SU-DHL-6 (cell line): ENCODE measurements around the gene MAP3K8.

Source experiments
- H2AFZ ChIP-seq: fragments of 200-600 bp; sonication (generic); 2 replicates; pipeline ENCODE4 v1.6.1; 2014; ENCODE audit warnings: low read depth, mild to moderate bottlenecking, moderate library complexity, mixed read lengths, antibody characterized with exemption, low read length; ENCODE audit not compliant: severe bottlenecking
- H3F3A ChIP-seq: fragments of 200-600 bp; shearing (Covaris generic); 2 replicates; pipeline ENCODE4 v1.6.0; 2016; ENCODE audit warnings: antibody characterized with exemption, mild to moderate bottlenecking; ENCODE audit not compliant: insufficient read depth
- H3K27ac ChIP-seq: fragments of 200-600 bp; sonication (generic); 2 replicates; pipeline ENCODE4 v1.5.1; 2016; ENCODE audit warnings: low read depth, mild to moderate bottlenecking, low read length, moderate library complexity, mixed read lengths
- H3K27me3 ChIP-seq: fragments of 200-600 bp; sonication (generic), shearing (Covaris generic); 2 replicates; pipeline ENCODE4 v1.6.0; 2014; ENCODE audit warnings: mild to moderate bottlenecking, low read length
- H3K36me3 ChIP-seq: fragments of 200-600 bp; sonication (generic); 2 replicates; pipeline ENCODE4 v1.6.1; 2014; ENCODE audit warnings: mild to moderate bottlenecking, low read length, mixed read lengths
- H3K4me2 ChIP-seq: fragments of 300-600, 200-600 bp; shearing (Covaris generic), sonication (generic); 2 replicates; pipeline ENCODE4 v1.6.0; 2014; ENCODE audit warnings: low read length, low read depth, mild to moderate bottlenecking; ENCODE audit not compliant: poor library complexity, severe bottlenecking
- H3K4me3 ChIP-seq: fragments of 200-600 bp; sonication (generic); 2 replicates; pipeline ENCODE4 v1.5.1; 2014; ENCODE audit warnings: antibody characterized with exemption, low read length, mild to moderate bottlenecking, mixed read lengths; ENCODE audit not compliant: insufficient read depth, poor library complexity, severe bottlenecking
- H3K79me2 ChIP-seq: fragments of 200-600 bp; sonication (generic); 2 replicates; pipeline ENCODE4 v1.6.1; 2014; ENCODE audit warnings: mild to moderate bottlenecking, low read length, moderate library complexity; ENCODE audit not compliant: insufficient read depth
- H3K9ac ChIP-seq: fragments of 200-600 bp; sonication (generic); 2 replicates; pipeline ENCODE4 v1.7.0; 2014; ENCODE audit warnings: mild to moderate bottlenecking, low read length
- H3K9me2 ChIP-seq: fragments of 200-600 bp; sonication (generic); replicated peaks from 2 replicates; pipeline ENCODE4 v1.6.1; 2014; ENCODE audit warnings: low read length; ENCODE audit not compliant: insufficient read depth
- H3K9me3 ChIP-seq: fragments of 200-600 bp; sonication (generic); 2 replicates; pipeline ENCODE4 v1.6.1; 2014; ENCODE audit warnings: low read length, mixed read lengths; ENCODE audit not compliant: insufficient read depth
- H4K20me1 ChIP-seq: fragments of 200-600 bp; sonication (generic); 2 replicates; pipeline ENCODE4 v1.6.1; 2014; ENCODE audit warnings: low read depth, mild to moderate bottlenecking, antibody characterized with exemption, low read length, moderate library complexity, mixed read lengths
- EZH2phosphoT487 ChIP-seq: fragments of 200-600 bp; sonication (generic), shearing (Covaris generic); conservative IDR thresholded peaks from 2 replicates; pipeline ENCODE4 v1.6.1; 2018; ENCODE audit warnings: mild to moderate bottlenecking, antibody characterized with exemption, low read length, moderate library complexity, mixed read lengths
- TF ChIP-seq, protein P1 (sequence below): fragments of 200-600 bp; sonication (generic); IDR thresholded peaks from one replicate; pipeline ENCODE4 v1.5.1; 2017; ENCODE audit warnings: antibody characterized with exemption, mild to moderate bottlenecking, low read length, moderate library complexity; ENCODE audit not compliant: insufficient read depth, poor library complexity, severe bottlenecking

The MAP3K8 gene

DNA sequence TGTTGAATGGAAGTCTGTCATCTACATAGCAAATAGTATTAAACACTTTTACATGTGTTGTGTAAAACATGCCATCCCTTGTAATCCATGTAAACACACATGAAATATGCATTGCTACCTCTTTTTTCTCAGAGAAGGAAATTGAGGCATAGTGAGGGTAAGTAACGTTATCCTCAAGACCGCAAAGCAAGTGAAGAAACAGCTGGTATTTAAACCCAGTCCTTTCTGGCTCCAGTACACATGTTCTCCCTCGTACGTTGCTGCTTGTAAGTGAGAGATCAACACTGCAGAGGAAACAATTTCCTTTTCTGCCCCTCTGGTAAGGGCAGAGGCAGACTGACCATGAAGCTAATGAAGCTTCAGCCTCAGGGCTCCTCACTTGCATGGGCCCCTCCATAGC, 28.5 kb downstream of the MAP3K8 start:
- no peaks in the 10 kb centered on the region for H3K36me3 ChIP-seq
- no peak overlapping the region for H3K4me3 ChIP-seq
- no peak overlapping the region for H3K27ac ChIP-seq
- H3K4me2 ChIP-seq, result no peak overlapping the region
- no peaks in the 10 kb centered on the region for H3K27me3 ChIP-seq
- no peak for TF ChIP-seq EZH2phosphoT487
- TF ChIP-seq, protein P1, sequence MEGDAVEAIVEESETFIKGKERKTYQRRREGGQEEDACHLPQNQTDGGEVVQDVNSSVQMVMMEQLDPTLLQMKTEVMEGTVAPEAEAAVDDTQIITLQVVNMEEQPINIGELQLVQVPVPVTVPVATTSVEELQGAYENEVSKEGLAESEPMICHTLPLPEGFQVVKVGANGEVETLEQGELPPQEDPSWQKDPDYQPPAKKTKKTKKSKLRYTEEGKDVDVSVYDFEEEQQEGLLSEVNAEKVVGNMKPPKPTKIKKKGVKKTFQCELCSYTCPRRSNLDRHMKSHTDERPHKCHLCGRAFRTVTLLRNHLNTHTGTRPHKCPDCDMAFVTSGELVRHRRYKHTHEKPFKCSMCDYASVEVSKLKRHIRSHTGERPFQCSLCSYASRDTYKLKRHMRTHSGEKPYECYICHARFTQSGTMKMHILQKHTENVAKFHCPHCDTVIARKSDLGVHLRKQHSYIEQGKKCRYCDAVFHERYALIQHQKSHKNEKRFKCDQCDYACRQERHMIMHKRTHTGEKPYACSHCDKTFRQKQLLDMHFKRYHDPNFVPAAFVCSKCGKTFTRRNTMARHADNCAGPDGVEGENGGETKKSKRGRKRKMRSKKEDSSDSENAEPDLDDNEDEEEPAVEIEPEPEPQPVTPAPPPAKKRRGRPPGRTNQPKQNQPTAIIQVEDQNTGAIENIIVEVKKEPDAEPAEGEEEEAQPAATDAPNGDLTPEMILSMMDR, result no peak
- H4K20me1 ChIP-seq, result no peaks in the 10 kb centered on the region
- H3K9me3 ChIP-seq, result no peaks in the 10 kb centered on the region
- H3K79me2 ChIP-seq, result no peaks in the 10 kb centered on the region
- H2AFZ ChIP-seq, result no peak overlapping the region
- H3K9me2 ChIP-seq, result no peaks in the 10 kb centered on the region
- no peaks in the 10 kb centered on the region for H3F3A ChIP-seq
- H3K9ac ChIP-seq, result no peak overlapping the region

DNA sequence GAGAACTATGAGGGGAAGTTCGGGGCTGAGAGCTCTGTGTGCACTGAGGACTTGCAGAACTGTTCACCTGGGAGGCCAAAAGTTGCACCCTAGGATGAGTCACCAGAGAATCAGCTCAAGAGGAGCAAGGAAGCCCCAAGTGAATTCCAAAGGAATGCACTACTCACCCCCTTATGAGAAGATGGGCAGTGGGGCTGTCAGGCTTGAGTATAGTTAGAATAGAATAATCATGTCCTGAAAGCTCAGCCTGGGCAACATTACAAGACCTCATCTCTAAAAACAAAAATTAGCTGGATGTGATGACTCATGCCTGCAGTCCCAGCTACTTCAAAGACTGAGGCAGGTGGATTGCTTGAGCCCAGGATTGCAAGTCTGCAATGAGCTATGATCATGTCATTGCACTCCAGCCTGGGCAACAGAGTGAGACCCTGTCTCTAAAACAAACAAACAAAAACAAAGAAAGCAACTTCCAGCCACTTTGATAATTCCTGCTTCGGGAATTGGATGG, 30.0 kb downstream of the MAP3K8 start:
- Histone ChIP-seq H2AFZ (no peak overlapping the region), H3K9ac (no peak overlapping the region), H4K20me1 (no peaks in the 10 kb centered on the region), H3K27me3 (no peaks in the 10 kb centered on the region), H3K9me3 (no peaks in the 10 kb centered on the region), H3K27ac (no peak overlapping the region), H3K36me3 (no peaks in the 10 kb centered on the region), H3K4me3 (no peak overlapping the region), H3K9me2 (no peaks in the 10 kb centered on the region), H3K79me2 (no peaks in the 10 kb centered on the region), H3F3A (no peaks in the 10 kb centered on the region), H3K4me2 (no peak overlapping the region)
- no peak for TF ChIP-seq EZH2phosphoT487
- TF ChIP-seq, protein P1, result no peak

DNA sequence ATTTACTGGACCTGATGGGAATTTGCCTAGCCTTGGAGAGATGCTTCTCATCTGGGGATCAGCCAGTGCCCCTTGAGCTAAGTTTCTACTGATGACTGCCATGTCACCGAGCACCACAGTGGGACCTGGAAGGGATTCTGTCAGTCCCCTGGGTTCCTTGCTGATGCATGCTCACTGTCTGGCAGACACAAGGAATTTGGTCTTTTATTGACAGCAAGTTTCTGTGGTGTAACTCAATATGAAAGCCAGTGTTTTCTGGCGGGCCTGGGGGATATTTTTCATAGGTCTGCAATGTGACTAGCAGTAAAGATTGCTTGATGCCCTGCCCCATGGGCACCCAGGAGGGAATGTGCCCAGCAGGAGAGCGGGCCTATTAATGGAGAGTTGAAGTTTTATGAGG, 30.7 kb downstream of the MAP3K8 start:
- no peaks in the 10 kb centered on the region for H3K36me3 ChIP-seq
- H3K9me3 ChIP-seq, result no peaks in the 10 kb centered on the region
- no peak overlapping the region for H2AFZ ChIP-seq
- H3F3A ChIP-seq, result no peaks in the 10 kb centered on the region
- H3K4me3 ChIP-seq, result no peak overlapping the region
- no peaks in the 10 kb centered on the region for H3K9me2 ChIP-seq
- no peak overlapping the region for H3K27ac ChIP-seq
- H3K79me2 ChIP-seq, result no peaks in the 10 kb centered on the region
- no peak overlapping the region for H3K9ac ChIP-seq
- no peak overlapping the region for H3K4me2 ChIP-seq
- H4K20me1 ChIP-seq, result no peaks in the 10 kb centered on the region
- no peaks in the 10 kb centered on the region for H3K27me3 ChIP-seq
- TF ChIP-seq EZH2phosphoT487, result no peak
- TF ChIP-seq, protein P1, result no peak
